ENCODE results near the gene RDH11.

The RDH11 gene

GRCh38 chr14:67698179-67698578 is 2.6 kb upstream of the RDH11 start:
- H3K9me3 ChIP-seq (ENCODE audit: insufficient read depth, low read depth, low read length): no peaks in the 10 kb centered on the region
- no peak overlapping the region for H4K8ac ChIP-seq (ENCODE audit: low read depth, low read length)
- DNase-seq: no peak
- H3K9ac ChIP-seq (ENCODE audit: low read length): no peak overlapping the region
- H2BK120ac ChIP-seq (ENCODE audit: insufficient read depth, low read length, poor library complexity): no peak overlapping the region
- no peak overlapping the region for H2BK12ac ChIP-seq (ENCODE audit: low read length)
- H3K27ac ChIP-seq (ENCODE audit: low read depth, low read length): no peak overlapping the region
- no peak overlapping the region for H3K23ac ChIP-seq (ENCODE audit: low read length)
- H2BK5ac ChIP-seq (ENCODE audit: low read depth, low read length, poor library complexity): no peak overlapping the region
- no peak overlapping the region for H2AK5ac ChIP-seq (ENCODE audit: low read length)
- no peak overlapping the region for H4K91ac ChIP-seq (ENCODE audit: low read depth, low read length)
- no peak overlapping the region for H3K18ac ChIP-seq (ENCODE audit: low read length)
- H3K4me3 ChIP-seq (ENCODE audit: low read depth, low read length): no peak overlapping the region
- H3K14ac ChIP-seq (ENCODE audit: low read length): no peak overlapping the region
- H3K4me2 ChIP-seq (ENCODE audit: low read length): no peak overlapping the region
- H3K36me3 ChIP-seq (ENCODE audit: control insufficient read depth in 1 of 2, insufficient read depth in 2 of 2, low read length in 2 of 2): no peaks in the 10 kb centered on the region
- no peak overlapping the region for H4K12ac ChIP-seq (ENCODE audit: low read depth, low read length)
- peaks cover 5% of the 10 kb centered on the region for H3K79me2 ChIP-seq (ENCODE audit: control insufficient read depth, insufficient read depth, low read length, poor library complexity)
- no peak overlapping the region for H2AFZ ChIP-seq (ENCODE audit: insufficient read depth, low read length, poor library complexity)
- H3K4ac ChIP-seq (ENCODE audit: low read depth, low read length): no peak overlapping the region
- WGBS (ENCODE audit: extremely low coverage, insufficient coverage, insufficient read length): no CpG with 5 or more reads among the region's 1 CpG
- peaks cover 6 to 7% of the 10 kb centered on the region in 2 experiments for H3K4me1 ChIP-seq (ENCODE audit: control insufficient read depth in 1 of 2, insufficient read depth in 2 of 2, low read length in 2 of 2)
- H3K27me3 ChIP-seq (ENCODE audit: insufficient read depth, low read length): no peaks in the 10 kb centered on the region
- H3K79me1 ChIP-seq (ENCODE audit: low read length): peaks cover 7% of the 10 kb centered on the region

- Histone ChIP-seq H4K8ac (ENCODE audit: low read depth, low read length) (no peak overlapping the region), H4K12ac (ENCODE audit: low read depth, low read length) (no peak overlapping the region), H3K4me3 (ENCODE audit: low read depth, low read length) (no peak overlapping the region), H2AFZ (ENCODE audit: insufficient read depth, low read length, poor library complexity) (no peak overlapping the region), H3K79me1 (ENCODE audit: low read length) (peaks cover 7% of the 10 kb centered on the region), H3K4me2 (ENCODE audit: low read length) (no peak overlapping the region), H3K14ac (ENCODE audit: low read length) (no peak overlapping the region), H3K27ac (ENCODE audit: low read depth, low read length) (no peak overlapping the region), H3K9me3 (ENCODE audit: insufficient read depth, low read depth, low read length) (no peaks in the 10 kb centered on the region), H4K91ac (ENCODE audit: low read depth, low read length) (no peak overlapping the region), H3K4ac (ENCODE audit: low read depth, low read length) (no peak overlapping the region), H3K18ac (ENCODE audit: low read length) (no peak overlapping the region), H3K36me3 (ENCODE audit: control insufficient read depth in 1 of 2, insufficient read depth in 2 of 2, low read length in 2 of 2) (peaks cover 2 to 4% of the 10 kb centered on the region in 2 experiments), H2BK12ac (ENCODE audit: low read length) (no peak overlapping the region), H2BK120ac (ENCODE audit: insufficient read depth, low read length, poor library complexity) (no peak overlapping the region), H3K79me2 (ENCODE audit: control insufficient read depth, insufficient read depth, low read length, poor library complexity) (peaks cover 5% of the 10 kb centered on the region), H3K4me1 (ENCODE audit: control insufficient read depth in 1 of 2, insufficient read depth in 2 of 2, low read length in 2 of 2) (peaks cover 6 to 9% of the 10 kb centered on the region in 2 experiments), H2BK5ac (ENCODE audit: low read depth, low read length, poor library complexity) (no peak overlapping the region), H3K9ac (ENCODE audit: low read length) (no peak overlapping the region), H3K23ac (ENCODE audit: low read length) (no peak overlapping the region), H2AK5ac (ENCODE audit: low read length) (no peak overlapping the region), H3K27me3 (ENCODE audit: insufficient read depth, low read length) (no peaks in the 10 kb centered on the region)
- no CpG with 5 or more reads among the region's 4 CpGs for WGBS (ENCODE audit: extremely low coverage, insufficient coverage, insufficient read length)
- DNase-seq: no peak
Measured at GRCh38 chr14:67697006-67697405, 1.4 kb upstream of the RDH11 start.

DNA sequence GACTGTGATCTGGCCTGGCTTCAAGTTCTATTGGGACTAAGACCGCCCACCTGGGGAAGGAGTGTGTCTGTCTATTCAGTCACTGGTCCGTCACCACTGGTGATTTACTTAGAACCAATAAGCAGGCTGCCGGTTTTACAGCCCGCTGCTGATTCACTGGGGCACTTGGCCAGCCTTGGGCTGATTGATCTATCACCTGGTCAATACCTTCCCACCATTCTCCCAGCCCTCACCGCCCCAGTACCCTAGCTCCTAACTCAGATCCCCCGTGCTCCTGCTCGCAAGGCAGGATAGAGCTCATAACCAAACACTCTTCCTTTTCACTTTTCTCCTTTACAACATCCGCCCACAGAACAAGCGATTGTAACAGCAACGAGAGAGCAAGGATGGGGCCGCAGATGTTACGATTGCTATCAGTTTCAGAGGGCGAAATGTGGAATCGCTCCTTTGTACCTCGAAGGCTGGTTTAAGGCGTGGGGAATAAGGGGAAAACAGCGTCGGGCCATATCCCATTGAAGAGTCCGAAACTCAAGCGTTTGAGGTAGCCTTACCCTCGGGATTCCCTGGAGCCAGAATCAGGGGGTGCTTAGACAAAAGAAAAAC is 672 bp downstream of the RDH11 start:
- peak overlapping the region; percentile 61 for H2AK5ac ChIP-seq (ENCODE audit: low read length)
- H3K9ac ChIP-seq (ENCODE audit: low read length): peak overlapping the region; percentile 96
- peaks cover 5% of the 10 kb centered on the region for H3K79me2 ChIP-seq (ENCODE audit: control insufficient read depth, insufficient read depth, low read length, poor library complexity)
- H3K27me3 ChIP-seq (ENCODE audit: insufficient read depth, low read length): no peaks in the 10 kb centered on the region
- H3K4me1 ChIP-seq (ENCODE audit: control insufficient read depth in 1 of 2, insufficient read depth in 2 of 2, low read length in 2 of 2): peaks cover 6 to 9% of the 10 kb centered on the region in 2 experiments
- no peak overlapping the region for H3K23ac ChIP-seq (ENCODE audit: low read length)
- peak overlapping the region; percentile 71 for H4K12ac ChIP-seq (ENCODE audit: low read depth, low read length)
- H3K27ac ChIP-seq (ENCODE audit: low read depth, low read length): peak overlapping the region; percentile 90
- H3K18ac ChIP-seq (ENCODE audit: low read length): peak overlapping the region; percentile 77
- H4K8ac ChIP-seq (ENCODE audit: low read depth, low read length): peak overlapping the region; percentile 84
- H2BK120ac ChIP-seq (ENCODE audit: insufficient read depth, low read length, poor library complexity): peak overlapping the region; percentile 82
- H3K79me1 ChIP-seq (ENCODE audit: low read length): peaks cover 7% of the 10 kb centered on the region
- H2BK5ac ChIP-seq (ENCODE audit: low read depth, low read length, poor library complexity): peak overlapping the region; percentile 88
- peak overlapping the region; percentile 83 for H3K4me2 ChIP-seq (ENCODE audit: low read length)
- H3K4me3 ChIP-seq (ENCODE audit: low read depth, low read length): peak overlapping the region; percentile 89
- H2BK12ac ChIP-seq (ENCODE audit: low read length): no peak overlapping the region
- peak overlapping the region; percentile 90 for H4K91ac ChIP-seq (ENCODE audit: low read depth, low read length)
- WGBS (ENCODE audit: extremely low coverage, insufficient coverage, insufficient read length): no CpG with 5 or more reads among the region's 21 CpGs
- no peaks in the 10 kb centered on the region for H3K9me3 ChIP-seq (ENCODE audit: insufficient read depth, low read depth, low read length)
- peaks cover 9 to 21% of the 10 kb centered on the region in 2 experiments for H3K36me3 ChIP-seq (ENCODE audit: control insufficient read depth in 1 of 2, insufficient read depth in 2 of 2, low read length in 2 of 2)
- peak overlapping the region; percentile 78 for H3K14ac ChIP-seq (ENCODE audit: low read length)
- H2AFZ ChIP-seq (ENCODE audit: insufficient read depth, low read length, poor library complexity): peak overlapping the region; percentile 65
- peak; percentile 77 to 81 for DNase-seq
- peak overlapping the region; percentile 85 for H3K4ac ChIP-seq (ENCODE audit: low read depth, low read length)

DNA sequence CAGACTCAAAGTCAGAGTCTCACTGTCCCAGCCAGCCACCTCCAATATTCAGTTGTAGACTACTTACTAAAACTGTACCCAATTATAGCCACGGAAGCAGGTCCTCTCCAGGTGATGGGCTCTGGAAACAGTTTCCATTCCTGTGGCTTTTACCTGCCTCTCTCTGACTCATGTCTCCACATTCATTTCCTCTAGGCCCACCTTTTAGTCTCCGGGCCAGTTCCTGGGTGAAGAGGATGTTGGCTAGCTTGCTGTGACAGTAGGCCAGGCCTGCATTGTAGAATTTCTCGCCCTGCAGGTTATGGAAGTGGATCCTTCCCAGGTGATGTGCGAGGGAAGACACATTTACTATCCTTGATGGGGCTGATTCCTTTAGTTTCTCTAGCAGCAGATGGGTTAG is 5.6 kb downstream of the RDH11 start:
- Histone ChIP-seq H4K8ac (ENCODE audit: low read depth, low read length) (no peak overlapping the region), H3K36me3 (ENCODE audit: control insufficient read depth in 1 of 2, insufficient read depth in 2 of 2, low read length in 2 of 2) (peaks cover 29 to 62% of the 10 kb centered on the region in 2 experiments), H2BK12ac (ENCODE audit: low read length) (no peak overlapping the region)

More for the DNA sequence above, 5.6 kb downstream of the RDH11 start:
- no peak overlapping the region for H2BK120ac ChIP-seq (ENCODE audit: insufficient read depth, low read length, poor library complexity)
- H2AK5ac ChIP-seq (ENCODE audit: low read length): no peak overlapping the region
- no peak overlapping the region for H3K4ac ChIP-seq (ENCODE audit: low read depth, low read length)
- H3K23ac ChIP-seq (ENCODE audit: low read length): no peak overlapping the region
- peaks cover 6 to 9% of the 10 kb centered on the region in 2 experiments for H3K4me1 ChIP-seq (ENCODE audit: control insufficient read depth in 1 of 2, insufficient read depth in 2 of 2, low read length in 2 of 2)
- DNase-seq: no peak
- no peak overlapping the region for H2BK5ac ChIP-seq (ENCODE audit: low read depth, low read length, poor library complexity)
- H3K79me1 ChIP-seq (ENCODE audit: low read length): peaks cover 2% of the 10 kb centered on the region
- no peak overlapping the region for H2AFZ ChIP-seq (ENCODE audit: insufficient read depth, low read length, poor library complexity)
- H3K9me3 ChIP-seq (ENCODE audit: insufficient read depth, low read depth, low read length): no peaks in the 10 kb centered on the region
- no peak overlapping the region for H3K4me2 ChIP-seq (ENCODE audit: low read length)
- H3K27ac ChIP-seq (ENCODE audit: low read depth, low read length): no peak overlapping the region
- H3K27me3 ChIP-seq (ENCODE audit: insufficient read depth, low read length): no peaks in the 10 kb centered on the region
- peaks cover 2% of the 10 kb centered on the region for H3K79me2 ChIP-seq (ENCODE audit: control insufficient read depth, insufficient read depth, low read length, poor library complexity)
- no peak overlapping the region for H3K18ac ChIP-seq (ENCODE audit: low read length)
- H4K12ac ChIP-seq (ENCODE audit: low read depth, low read length): no peak overlapping the region
- H3K4me3 ChIP-seq (ENCODE audit: low read depth, low read length): no peak overlapping the region
- H3K14ac ChIP-seq (ENCODE audit: low read length): no peak overlapping the region
- WGBS (ENCODE audit: extremely low coverage, insufficient coverage, insufficient read length): no CpG with 5 or more reads among the region's 4 CpGs
- H4K91ac ChIP-seq (ENCODE audit: low read depth, low read length): no peak overlapping the region
- no peak overlapping the region for H3K9ac ChIP-seq (ENCODE audit: low read length)

Data from trophoblast cell (in vitro differentiated cells and primary cell).